ENCODE data around the gene ADRA2A. TPM values are rescaled to one million over a fixed set of nuclear protein-coding genes. Genes with fewer than 3 reads are reported as not detected.

Gene ADRA2A
- total RNA-seq, 3 donors from 2014 or later, result 7.8 to 18.4 (median 14.9) TPM

- H3K4me3 ChIP-seq, result no peak overlapping the region
- H3K4me1 ChIP-seq, result no peaks in the 10 kb centered on the region
- intact Hi-C loops (cut with DNase I; ENCODE audit: low total_unique reads), result no loop called here
- H3K27me3 ChIP-seq, result no peaks in the 10 kb centered on the region
- no peak for DNase-seq (ENCODE audit: low spot score in 2 of 2)
- no peaks in the 10 kb centered on the region for H3K36me3 ChIP-seq
- H3K27ac ChIP-seq, result no peak overlapping the region
- no peaks in the 10 kb centered on the region for H3K9me3 ChIP-seq
- TF ChIP-seq POLR2A (IDR thresholded peaks at IDR 0.05) (no peak), POLR2AphosphoS5 (IDR thresholded peaks at IDR 0.05) (no peak)
- TF ChIP-seq, protein P1, sequence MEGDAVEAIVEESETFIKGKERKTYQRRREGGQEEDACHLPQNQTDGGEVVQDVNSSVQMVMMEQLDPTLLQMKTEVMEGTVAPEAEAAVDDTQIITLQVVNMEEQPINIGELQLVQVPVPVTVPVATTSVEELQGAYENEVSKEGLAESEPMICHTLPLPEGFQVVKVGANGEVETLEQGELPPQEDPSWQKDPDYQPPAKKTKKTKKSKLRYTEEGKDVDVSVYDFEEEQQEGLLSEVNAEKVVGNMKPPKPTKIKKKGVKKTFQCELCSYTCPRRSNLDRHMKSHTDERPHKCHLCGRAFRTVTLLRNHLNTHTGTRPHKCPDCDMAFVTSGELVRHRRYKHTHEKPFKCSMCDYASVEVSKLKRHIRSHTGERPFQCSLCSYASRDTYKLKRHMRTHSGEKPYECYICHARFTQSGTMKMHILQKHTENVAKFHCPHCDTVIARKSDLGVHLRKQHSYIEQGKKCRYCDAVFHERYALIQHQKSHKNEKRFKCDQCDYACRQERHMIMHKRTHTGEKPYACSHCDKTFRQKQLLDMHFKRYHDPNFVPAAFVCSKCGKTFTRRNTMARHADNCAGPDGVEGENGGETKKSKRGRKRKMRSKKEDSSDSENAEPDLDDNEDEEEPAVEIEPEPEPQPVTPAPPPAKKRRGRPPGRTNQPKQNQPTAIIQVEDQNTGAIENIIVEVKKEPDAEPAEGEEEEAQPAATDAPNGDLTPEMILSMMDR (IDR thresholded peaks at IDR 0.05), result no peak
These were observed 47.1 kb downstream of the ADRA2A start for GRCh38 chr10:111123883-111124282.

DNA sequence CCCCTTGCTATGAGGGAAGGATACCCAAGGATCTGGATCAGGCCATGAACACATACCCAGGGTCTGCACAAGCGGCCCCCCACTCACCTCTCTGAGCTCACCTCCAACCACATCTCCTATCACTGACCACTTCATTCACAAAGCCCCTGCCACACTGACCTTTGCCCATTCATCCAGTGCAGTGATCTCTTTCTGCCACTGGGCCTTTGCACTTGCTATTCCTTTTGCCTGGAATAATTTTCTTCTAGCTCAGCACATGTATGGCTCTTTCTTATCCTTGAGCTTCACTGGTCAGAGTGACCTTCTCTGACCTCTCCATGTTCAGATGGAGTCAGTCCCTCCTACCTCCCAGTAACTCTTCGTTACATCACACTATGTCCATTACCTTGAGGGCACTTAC is 48.3 kb downstream of the ADRA2A start:
- Histone ChIP-seq H3K4me3 (no peak overlapping the region), H3K4me1 (no peaks in the 10 kb centered on the region), H3K36me3 (no peaks in the 10 kb centered on the region), H3K27me3 (no peaks in the 10 kb centered on the region), H3K9me3 (no peaks in the 10 kb centered on the region), H3K27ac (no peak overlapping the region)
- intact Hi-C loops (cut with DNase I; ENCODE audit: low total_unique reads), result no loop called here
- no peak for DNase-seq (ENCODE audit: low spot score in 2 of 2)
- TF ChIP-seq, protein P1 (IDR thresholded peaks at IDR 0.05), result no peak
- TF ChIP-seq POLR2A (IDR thresholded peaks at IDR 0.05), result no peak
- no peak for TF ChIP-seq POLR2AphosphoS5 (IDR thresholded peaks at IDR 0.05)

GRCh38 chr10:111126077-111126476 is 49.2 kb downstream of the ADRA2A start:
- DNase-seq (ENCODE audit: low spot score in 2 of 2), result no peak
- Histone ChIP-seq H3K4me1 (no peaks in the 10 kb centered on the region), H3K9me3 (no peaks in the 10 kb centered on the region), H3K4me3 (no peak overlapping the region), H3K36me3 (no peaks in the 10 kb centered on the region), H3K27ac (no peak overlapping the region), H3K27me3 (no peaks in the 10 kb centered on the region)
- intact Hi-C loops (cut with DNase I; ENCODE audit: low total_unique reads), result no loop called here
- TF ChIP-seq POLR2A (IDR thresholded peaks at IDR 0.05) (no peak), POLR2AphosphoS5 (IDR thresholded peaks at IDR 0.05) (no peak)
- TF ChIP-seq, protein P1 (IDR thresholded peaks at IDR 0.05), result no peak

- H3K27me3 ChIP-seq, result no peaks in the 10 kb centered on the region
- intact Hi-C loops (cut with DNase I; ENCODE audit: low total_unique reads), result no loop called here
- H3K9me3 ChIP-seq, result no peaks in the 10 kb centered on the region
- no peak for DNase-seq (ENCODE audit: low spot score in 2 of 2)
- H3K36me3 ChIP-seq, result no peaks in the 10 kb centered on the region
- no peak overlapping the region for H3K27ac ChIP-seq
- H3K4me1 ChIP-seq, result no peaks in the 10 kb centered on the region
- TF ChIP-seq, protein P1 (IDR thresholded peaks at IDR 0.05), result no peak
- no peak for TF ChIP-seq POLR2A (IDR thresholded peaks at IDR 0.05)
- TF ChIP-seq POLR2AphosphoS5 (IDR thresholded peaks at IDR 0.05), result no peak
- no peak overlapping the region for H3K4me3 ChIP-seq
These were observed 50.4 kb downstream of the ADRA2A start for GRCh38 chr10:111127081-111127848.

DNA sequence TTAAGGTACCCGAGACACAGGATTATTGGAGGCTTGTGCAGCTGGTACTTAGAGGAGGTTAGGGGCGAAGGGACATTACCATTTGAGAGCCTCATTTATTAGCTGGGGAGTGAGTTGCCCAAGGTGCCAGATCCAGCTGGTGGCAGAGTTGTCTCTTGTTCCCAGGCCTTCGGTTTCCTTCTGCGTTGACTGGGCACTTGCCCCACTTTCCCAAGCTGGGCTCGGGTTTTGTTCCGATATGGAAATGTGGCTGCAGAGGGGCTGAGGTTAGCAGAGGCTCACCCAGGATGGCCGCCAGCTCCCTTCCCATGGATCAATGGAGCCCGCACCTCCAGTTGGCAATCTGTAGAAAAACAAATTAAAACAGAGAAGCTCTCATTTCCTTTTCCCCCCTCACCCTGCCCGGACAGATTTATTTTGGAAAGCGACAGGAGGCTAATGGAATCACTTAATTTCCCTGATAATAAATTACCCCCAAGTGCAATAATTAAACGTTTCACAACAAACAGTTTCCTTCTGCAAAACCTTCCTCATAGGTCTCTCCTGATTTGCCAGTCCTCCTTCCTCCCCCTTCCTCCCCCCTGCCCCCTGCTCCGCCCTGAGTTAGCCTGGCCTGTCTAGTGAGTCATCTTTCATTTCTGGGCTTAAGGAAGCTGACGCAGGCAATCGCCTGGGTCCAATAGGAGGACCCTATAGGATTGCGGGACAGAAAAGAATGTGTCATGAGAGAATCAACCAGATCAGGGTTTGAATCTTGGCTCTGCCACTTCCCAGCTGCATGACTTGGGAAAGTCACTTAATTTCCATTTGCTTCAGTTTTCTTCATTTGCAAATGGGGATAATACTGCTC is 51.7 kb downstream of the ADRA2A start:
- peaks cover 0 to 7% of the 10 kb centered on the region in 2 donors for H3K9me3 ChIP-seq
- DNase-seq (ENCODE audit: low spot score in 2 of 2), result no peak
- no peaks in the 10 kb centered on the region for H3K27me3 ChIP-seq
- TF ChIP-seq POLR2AphosphoS5 (IDR thresholded peaks at IDR 0.05) (no peak), POLR2A (IDR thresholded peaks at IDR 0.05) (no peak)
- TF ChIP-seq, protein P1 (IDR thresholded peaks at IDR 0.05), result no peak
- H3K4me3 ChIP-seq, result no peak overlapping the region
- H3K36me3 ChIP-seq, result no peaks in the 10 kb centered on the region
- intact Hi-C loops (cut with DNase I; ENCODE audit: low total_unique reads), result no loop called here
- no peak overlapping the region for H3K27ac ChIP-seq
- H3K4me1 ChIP-seq, result no peaks in the 10 kb centered on the region
